Hematopoietic multipotent progenitor cell treated with erythropoietin and hydrocortisone succinate and interleukin-3 and kit ligand, for 4 days (in vitro differentiated cells): ENCODE data around the gene FIBCD1.
A peak's percentile ranks its signal among the peaks of the same experiment; 100 is the strongest.

Source experiments
- DNase-seq: peaks from one replicate; pipeline ENCODE4 v3.0.0-alpha.2; 2015

The FIBCD1 gene

DNA sequence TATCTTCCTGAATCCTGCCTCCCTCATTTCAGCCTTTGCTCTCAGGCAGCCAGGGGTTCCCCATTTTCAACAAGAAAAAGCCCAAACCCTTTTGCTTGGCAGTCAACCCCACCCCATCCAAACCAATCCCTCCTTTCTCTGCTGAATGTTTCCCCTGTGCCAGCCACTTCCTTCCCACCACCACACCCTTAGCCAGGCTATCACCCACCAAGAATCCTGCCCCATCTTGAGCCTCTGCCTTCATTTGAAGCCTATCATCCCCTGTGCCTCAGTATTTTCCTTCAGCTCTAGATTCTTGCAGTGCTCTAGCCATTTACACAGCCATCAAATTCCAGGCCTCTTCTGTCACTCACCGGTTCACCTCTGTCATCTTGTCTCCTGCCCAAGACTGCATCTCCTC lies 15.3 kb upstream of the FIBCD1 start:
- no peak for DNase-seq

DNA sequence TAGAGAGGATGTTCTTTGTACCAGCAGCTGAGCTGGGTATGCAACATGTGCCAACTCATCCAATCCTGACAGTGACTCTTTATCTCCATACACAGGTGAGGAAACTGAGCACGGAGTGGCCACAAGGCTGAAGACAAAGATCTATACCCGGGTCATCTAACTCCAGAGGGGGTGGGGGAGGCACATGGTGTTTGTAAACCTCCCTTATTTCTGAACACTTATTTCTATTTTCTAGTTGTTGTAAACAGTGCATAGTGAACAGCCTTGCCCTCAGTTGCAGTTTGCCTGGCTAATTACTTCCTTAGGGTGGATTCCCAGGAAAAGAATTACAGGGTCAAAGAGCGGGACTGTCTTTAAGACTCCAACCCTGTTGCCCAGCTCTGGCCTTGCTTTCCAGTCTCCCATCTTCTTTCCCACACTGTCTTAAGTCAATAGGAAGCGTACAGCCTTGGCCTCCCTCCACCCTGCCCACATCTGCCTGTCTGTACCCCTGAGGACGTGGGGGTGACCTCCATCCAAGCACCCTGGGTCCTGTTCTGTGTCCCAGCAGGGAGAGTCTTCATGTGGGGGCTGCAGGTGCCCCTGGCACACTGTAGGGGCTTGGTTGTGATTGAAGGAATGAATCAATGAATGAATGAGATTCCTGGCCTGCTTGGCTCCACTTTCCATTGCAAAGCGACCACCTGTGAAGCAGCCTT lies 13.2 kb upstream of the FIBCD1 start:
- no peak for DNase-seq

DNA sequence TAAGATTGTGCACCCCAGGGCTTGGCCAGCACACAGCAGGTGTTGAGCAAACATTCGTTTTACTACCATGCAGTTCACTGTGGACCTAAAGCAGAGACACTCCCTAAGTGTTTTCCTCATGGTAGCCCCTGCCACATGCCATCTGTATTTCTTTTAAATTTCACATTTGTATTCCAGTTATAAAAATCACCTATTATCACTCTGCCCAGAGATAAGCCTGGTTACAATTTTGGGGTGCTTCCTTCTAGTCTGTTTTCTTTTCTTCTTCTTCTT lies 10.9 kb upstream of the FIBCD1 start:
- no peak for DNase-seq

- DNase-seq = no peak
These were observed 10.4 kb upstream of the FIBCD1 start for GRCh38 chr9:130949188-130950038.

DNA sequence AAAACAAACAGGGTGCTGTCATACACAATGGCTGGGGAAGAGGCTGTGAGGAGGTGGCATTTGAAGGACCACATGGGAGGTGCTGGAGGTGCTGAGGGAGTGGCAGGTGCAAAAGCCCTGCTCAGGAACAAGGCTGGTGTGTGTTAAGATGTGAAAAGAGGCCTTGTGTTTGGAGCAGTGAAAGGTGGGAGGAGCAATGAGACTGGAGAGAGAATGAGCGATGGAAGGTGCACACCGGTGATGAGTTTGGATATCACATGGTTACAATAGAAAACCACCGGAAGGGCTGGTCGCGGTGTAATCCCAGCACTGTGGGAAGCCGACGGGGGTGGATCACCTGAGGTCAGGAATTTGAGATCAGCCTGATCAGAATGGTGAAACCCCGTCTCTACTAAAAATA lies 9.2 kb upstream of the FIBCD1 start:
- no peak for DNase-seq

GRCh38 chr9:130947618-130948140 lies 8.6 kb upstream of the FIBCD1 start:
- no peak for DNase-seq

- peak; percentile 56 for DNase-seq
These were observed 7.9 kb upstream of the FIBCD1 start for GRCh38 chr9:130946766-130947617.

DNA sequence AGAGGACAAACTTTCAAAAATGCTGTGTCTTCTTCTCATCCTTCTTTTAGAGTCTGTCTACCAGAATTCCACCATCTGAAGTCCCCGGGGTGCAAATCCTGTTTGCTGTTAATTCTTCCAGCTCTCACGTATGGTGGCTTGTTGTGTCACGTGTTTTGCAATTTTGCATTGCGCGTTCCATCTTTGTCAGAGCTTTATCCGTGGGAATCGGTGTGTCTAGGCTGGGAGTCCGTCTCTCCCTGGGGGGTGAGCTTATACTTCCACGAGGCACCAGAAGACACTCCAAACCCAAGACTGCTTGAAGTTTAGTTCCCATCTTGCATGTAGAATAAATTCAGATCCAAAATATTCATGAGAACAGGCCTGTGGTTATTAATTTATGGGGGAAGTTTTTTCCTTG lies 6.1 kb upstream of the FIBCD1 start:
- DNase-seq = no peak

DNA sequence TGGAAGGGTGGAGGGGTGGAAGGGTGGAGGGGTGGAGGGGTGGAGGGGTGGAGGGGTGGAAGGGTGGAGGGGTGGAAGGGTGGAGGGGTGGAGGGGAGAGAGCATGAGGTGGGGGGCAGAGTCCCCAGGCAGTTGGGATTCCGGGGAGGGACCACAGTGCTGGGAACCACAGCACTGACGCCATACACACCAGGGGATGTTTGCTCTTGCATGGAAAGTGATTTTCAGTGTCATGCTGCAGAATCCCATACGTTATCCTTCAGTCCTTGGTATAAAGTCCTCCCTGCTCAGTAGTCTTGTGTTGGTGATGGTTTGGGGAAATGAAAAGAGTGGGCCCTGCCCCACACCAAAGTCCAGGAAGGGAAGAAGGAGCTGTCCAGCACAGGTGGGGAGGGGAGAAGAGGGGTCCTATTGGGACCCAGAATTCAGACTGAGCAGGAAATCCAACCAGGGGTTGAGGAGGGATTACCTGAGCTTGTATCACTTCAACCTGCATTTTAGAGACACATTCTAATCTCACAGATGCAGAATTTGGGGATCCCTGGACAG lies 5.5 kb upstream of the FIBCD1 start:
- no peak for DNase-seq

DNA sequence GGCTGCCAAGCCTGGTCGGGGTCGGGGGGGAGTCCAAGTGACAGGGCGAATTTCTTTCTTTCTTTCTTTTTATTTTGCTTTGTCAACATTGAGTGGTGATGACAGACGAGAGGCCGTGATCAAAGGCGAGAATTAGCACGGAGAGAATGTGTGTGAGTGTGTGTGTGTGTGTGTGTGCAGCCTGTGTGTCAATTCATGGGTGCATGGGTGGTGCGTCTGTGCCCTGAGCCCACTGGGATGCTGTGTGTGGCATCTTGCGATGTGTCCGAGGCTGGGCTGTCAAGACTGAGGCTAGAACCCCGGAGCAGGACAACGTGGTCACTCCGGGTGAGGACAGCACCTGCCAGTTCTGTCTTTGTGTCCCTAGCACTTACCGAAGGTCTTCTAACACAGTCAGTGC lies 4.7 kb upstream of the FIBCD1 start:
- no peak for DNase-seq

GRCh38 chr9:130943221-130943620 lies 4.2 kb upstream of the FIBCD1 start:
- no peak for DNase-seq

GRCh38 chr9:130942679-130943078 lies 3.6 kb upstream of the FIBCD1 start:
- DNase-seq = no peak

DNA sequence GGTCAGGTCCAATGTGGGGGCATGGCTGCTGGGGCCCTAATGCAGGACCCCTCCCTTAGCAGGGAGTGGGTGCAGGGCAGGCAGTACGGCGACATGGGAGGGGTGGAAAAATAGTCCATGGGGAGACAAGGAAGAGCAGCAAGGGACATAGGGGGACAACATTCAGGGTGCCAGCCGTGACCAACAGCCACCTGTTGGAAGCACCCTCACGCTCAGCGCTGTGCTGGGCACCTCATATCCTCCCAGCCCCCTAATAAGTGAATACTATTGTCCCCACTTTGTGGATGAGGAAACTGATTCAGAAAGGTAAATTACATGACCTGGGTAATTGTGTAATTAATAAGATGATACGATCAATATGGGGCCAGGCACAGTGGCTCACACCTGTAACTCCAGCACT lies 3.0 kb upstream of the FIBCD1 start:
- DNase-seq = no peak

- peak; percentile 50 for DNase-seq
These were observed 1.9 kb upstream of the FIBCD1 start for GRCh38 chr9:130940693-130941576.

DNA sequence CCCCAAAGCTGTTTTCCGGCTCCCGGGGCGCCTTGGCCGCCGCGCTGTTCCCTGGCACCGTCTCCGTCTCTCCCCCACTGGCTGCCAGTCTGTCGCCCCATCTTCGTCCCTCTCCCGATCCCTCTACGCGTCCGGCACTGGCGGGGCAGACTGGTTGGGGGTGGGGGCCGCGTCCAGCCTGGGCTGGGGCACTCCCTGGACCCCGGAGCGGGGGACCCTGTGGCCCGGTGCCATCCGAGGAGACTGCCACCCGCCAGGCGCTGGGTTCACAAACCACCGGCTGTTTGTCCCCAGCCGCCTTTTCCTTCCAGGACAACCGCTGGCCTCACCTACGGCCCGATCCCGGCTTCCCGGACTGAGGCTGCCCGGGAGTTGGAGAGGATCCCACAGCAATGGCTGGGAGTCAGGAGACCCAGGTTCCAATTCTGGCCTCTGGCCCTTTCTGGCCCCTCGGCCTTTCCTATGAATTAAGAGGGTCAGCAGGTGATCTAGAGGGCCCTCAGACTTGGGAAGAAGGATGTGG lies 1.0 kb upstream of the FIBCD1 start:
- no peak for DNase-seq

DNA sequence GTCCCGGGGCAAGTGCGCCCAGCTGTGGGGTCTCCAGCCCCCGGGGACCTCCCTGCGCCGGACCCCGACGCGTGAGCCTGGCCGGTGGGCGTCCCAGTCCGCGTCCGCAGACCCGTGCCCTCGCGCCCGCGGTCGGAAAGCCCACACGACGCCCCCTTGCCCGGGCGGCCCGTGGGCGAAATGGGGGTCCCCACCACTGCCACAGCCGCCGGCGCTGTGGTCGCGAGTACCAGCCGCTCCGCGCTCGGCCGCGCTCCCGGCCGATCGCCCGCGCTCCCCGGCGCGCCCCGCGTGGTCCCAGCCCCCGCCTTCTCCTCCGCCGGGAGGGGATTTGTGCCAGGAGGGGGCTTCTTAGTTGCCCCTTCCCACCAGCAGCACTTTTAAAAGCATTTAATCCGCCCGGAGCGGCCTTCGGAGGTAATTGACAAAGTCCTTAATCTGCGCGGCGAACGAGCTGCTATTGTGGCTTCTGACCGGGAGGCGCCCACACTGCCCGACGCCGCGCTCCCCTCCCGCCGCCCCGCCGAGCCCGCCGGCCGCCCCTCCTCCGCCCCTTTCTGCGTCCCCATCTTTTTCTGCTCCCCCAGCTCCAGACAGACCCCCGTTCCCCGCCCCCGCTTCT lies 469 bp upstream of the FIBCD1 start:
- DNase-seq = peak; percentile 55

GRCh38 chr9:130938184-130938651 lies 829 bp downstream of the FIBCD1 start:
- DNase-seq = no peak

DNA sequence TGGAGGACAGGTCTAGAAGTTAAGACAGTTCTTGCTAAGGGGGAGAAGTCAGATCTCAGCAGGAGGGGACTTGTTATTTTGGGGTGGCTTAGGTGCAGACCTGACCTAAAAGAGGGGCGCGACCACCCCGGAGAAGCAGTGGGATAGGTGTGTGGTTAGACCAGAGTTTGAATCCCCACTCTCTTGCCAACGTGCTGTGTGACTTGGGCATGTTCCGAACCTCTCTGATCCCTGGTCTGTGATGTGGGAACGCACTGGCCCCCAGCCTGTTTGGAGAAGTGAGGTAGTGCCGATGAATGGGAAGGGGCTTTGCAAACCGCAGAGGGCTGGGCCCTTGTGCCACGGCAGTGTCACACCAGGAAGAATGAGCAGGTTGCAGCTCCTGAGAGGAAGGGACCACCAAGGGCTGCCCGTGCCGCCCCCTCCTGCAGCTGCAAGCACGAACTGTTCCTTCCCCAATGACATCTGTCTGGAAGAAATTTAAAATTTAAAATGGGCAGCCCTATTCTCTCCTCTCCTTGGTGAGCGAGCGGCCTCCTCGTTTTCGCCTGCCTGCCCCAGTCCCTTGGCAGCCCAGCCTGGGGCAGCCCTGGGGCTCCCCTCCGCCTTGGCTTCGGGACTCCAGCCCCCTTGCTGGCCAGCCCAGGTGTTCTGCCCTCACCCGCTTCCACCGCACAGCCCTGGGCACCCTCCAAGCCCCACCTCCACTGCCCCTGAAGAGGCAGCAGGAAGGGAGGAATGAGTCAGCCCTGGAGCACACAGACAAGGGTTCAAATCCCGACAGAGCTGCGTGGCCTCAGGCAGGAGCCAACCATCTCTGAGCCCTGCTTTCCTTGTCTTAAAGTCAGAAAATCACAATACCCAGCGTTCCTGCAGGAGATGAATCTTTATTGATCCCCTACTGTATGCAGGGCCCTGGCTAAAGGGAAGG lies 1.6 kb downstream of the FIBCD1 start:
- no peak for DNase-seq

DNA sequence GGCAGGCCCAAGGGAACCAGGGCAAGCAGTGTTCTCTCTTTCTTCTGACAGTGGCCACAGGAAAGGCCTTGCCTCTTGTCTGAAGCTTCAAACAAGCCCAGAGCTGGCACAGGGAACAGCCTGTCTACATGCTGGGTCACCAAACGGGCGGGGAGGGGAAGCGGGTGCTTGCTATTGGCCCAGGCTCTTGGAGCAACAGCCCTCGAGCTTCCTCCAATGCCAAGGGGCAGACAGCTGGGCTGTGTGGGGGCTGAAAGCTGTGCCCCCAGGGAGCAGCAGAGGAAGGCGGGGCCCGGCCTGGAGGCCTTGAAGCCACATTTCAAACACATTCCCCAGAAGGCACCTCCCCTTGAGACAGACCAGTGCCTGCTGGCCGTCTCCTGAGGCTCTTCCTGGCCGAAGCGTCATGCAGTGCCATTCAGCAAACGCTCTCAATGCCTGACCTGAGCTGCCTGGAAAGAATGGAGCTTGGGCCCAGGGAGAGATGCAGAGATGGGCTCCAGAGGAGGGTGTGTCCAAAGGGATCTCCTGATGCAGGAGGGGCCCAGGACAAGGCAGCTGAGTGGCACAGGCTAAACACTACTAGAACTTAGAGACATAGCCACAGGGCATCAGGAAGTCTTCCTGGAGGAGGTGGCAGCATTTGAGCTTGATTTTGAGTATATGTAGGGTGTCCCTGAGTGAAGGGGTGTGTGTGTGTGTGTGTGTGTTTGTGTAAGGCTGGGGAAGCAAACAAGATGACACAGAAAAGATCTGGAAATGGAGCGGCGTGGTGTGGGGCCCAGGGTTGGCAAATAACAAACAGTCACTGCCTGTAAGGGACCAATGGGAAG lies 2.5 kb downstream of the FIBCD1 start:
- peak; percentile 40 for DNase-seq
